K562 (cell line): ENCODE data around the gene FASTKD1. TPM values are rescaled to one million over a fixed set of nuclear protein-coding genes. Genes with fewer than 3 reads are reported as not detected.

ENCODE experiments used
- AFF1 ChIP-seq, 2 experiments: fragments of 450-650 bp; IDR thresholded peaks; 2 replicates each; pipeline ENCODE4 v1.6.1; 2018; ENCODE audit warnings: mild to moderate bottlenecking in 2 of 2, low read depth in 1 of 2; ENCODE audit not compliant: partially characterized antibody in 2 of 2
- BRCA1 ChIP-seq, 2 experiments: fragments of 450-650 bp in 1 of 2; sonication (generic) in 1 of 2; formaldehyde crosslinking in 1 of 2; IDR thresholded peaks; 2 replicates each; pipeline versions ENCODE4 v1.5.0 to v1.6.1; 2017 to 2020; ENCODE audit warnings: mild to moderate bottlenecking in 1 of 2, missing genetic modification reagents in 1 of 2
- CBX3 ChIP-seq, 2 experiments: IDR thresholded peaks; 1 replicate in 1 of 2; 2 replicates in 1 of 2; pipeline ENCODE4 v1.6.1; 2012; ENCODE audit warnings: inconsistent platforms in 2 of 2, low read length in 2 of 2, borderline replicate concordance in 1 of 2, control low read depth in 1 of 2
- CREB5 ChIP-seq: fragments of 250-450 bp; sonication (Bioruptor Pico); IDR thresholded peaks from 2 replicates; pipeline ENCODE4 v1.5.0; 2020; ENCODE audit warnings: mild to moderate bottlenecking
- EGR1 ChIP-seq: fragments of 450-650 bp; conservative IDR thresholded peaks from 2 replicates; pipeline ENCODE4 v1.6.1; 2017; ENCODE audit warnings: mild to moderate bottlenecking
- ETV6 ChIP-seq, 3 experiments: fragments of 150-350 bp in 1 of 3; sonication (generic) in 1 of 3; formaldehyde crosslinking in 1 of 3; IDR thresholded peaks; 2 replicates each; pipeline versions ENCODE4 v1.6.1 to v1.8.0; 2014 to 2022; ENCODE audit warnings: borderline replicate concordance in 2 of 3, low read depth in 2 of 3, antibody characterized with exemption in 1 of 3, low read length in 1 of 3, mild to moderate bottlenecking in 1 of 3, missing genetic modification reagents in 1 of 3
- KLF1 ChIP-seq: fragments of 450-650 bp; IDR thresholded peaks from 2 replicates; pipeline ENCODE4 v1.6.1; 2016; ENCODE audit warnings: missing genetic modification characterization, missing compliant biosample characterization
- MAX ChIP-seq: sonication (generic); formaldehyde crosslinking; IDR thresholded peaks from 2 replicates; pipeline ENCODE4 v1.9.0; 2022; ENCODE audit warnings: mild to moderate bottlenecking, missing genetic modification reagents
- NFIC ChIP-seq: fragments of 450-650 bp; IDR thresholded peaks from 2 replicates; pipeline ENCODE4 v1.6.1; 2017; ENCODE audit warnings: mild to moderate bottlenecking, inconsistent platforms
- NFXL1 ChIP-seq: fragments of 450-650 bp; formaldehyde crosslinking; IDR thresholded peaks from 2 replicates; pipeline ENCODE4 v1.4.0; 2021; ENCODE audit warnings: mild to moderate bottlenecking
- POLR2H ChIP-seq: IDR thresholded peaks from 2 replicates; pipeline ENCODE4 v1.6.1; 2016; ENCODE audit warnings: missing genetic modification characterization, low read depth, mild to moderate bottlenecking, control low read depth, missing compliant biosample characterization, moderate library complexity
- RCOR1 ChIP-seq, 2 experiments: IDR thresholded peaks; 2 replicates each; pipeline ENCODE4 v1.6.1; 2012; ENCODE audit warnings: low read depth in 2 of 2, low read length in 2 of 2, borderline replicate concordance in 1 of 2, improper control_type of control experiment in 1 of 2
- SREBF2 ChIP-seq: sonication (generic); formaldehyde crosslinking; IDR thresholded peaks from 2 replicates; pipeline ENCODE4 v1.4.0; 2020; ENCODE audit warnings: mild to moderate bottlenecking, missing genetic modification reagents
- SRSF9 ChIP-seq: fragments of 200-400 bp; formaldehyde crosslinking; IDR thresholded peaks from 2 replicates; pipeline ENCODE4 v1.6.1; 2017; ENCODE audit warnings: low read depth, low read length, borderline replicate concordance
- TAL1 ChIP-seq: fragments of 450-650 bp; IDR thresholded peaks from 2 replicates; pipeline ENCODE4 v1.6.1; 2016; ENCODE audit warnings: mild to moderate bottlenecking
- TFAP4 ChIP-seq: sonication (generic); formaldehyde crosslinking; IDR thresholded peaks from 2 replicates; pipeline ENCODE4 v1.8.0; 2022; ENCODE audit warnings: missing genetic modification reagents, mild to moderate bottlenecking, moderate library complexity, borderline replicate concordance
- ZFP36 ChIP-seq: fragments of 150-350 bp; IDR thresholded peaks from 2 replicates; pipeline ENCODE4 v1.6.1; 2018; ENCODE audit warnings: low read length, low read depth; ENCODE audit not compliant: partially characterized antibody
- ZNF740 ChIP-seq, 3 experiments: fragments of 200-800 bp in 1 of 3; sonication (Bioruptor generic) in 1 of 3; sonication (generic) in 1 of 3; formaldehyde crosslinking in 1 of 3; IDR thresholded peaks; 2 replicates each; pipeline versions ENCODE4 v1.6.1 to v1.8.0; 2016 to 2022; ENCODE audit warnings: mild to moderate bottlenecking in 2 of 3, missing compliant biosample characterization in 2 of 3, missing genetic modification characterization in 2 of 3, missing genetic modification reagents in 1 of 3
- polyA plus RNA-seq, 8 experiments: library from polyadenylated mRNA; depleted of rRNA in 4 of 8; stranded (reverse) in 5 of 8; unstranded in 3 of 8; fragments of >200 nt; fragmentation: Nextera tagmentation in 2 of 8; fragmentation: Illumina TruSeq in 1 of 8; extraction: Ambion mirVana in 2 of 8; extraction: Trizol in 1 of 8; gene quantifications; 2 replicates each; pipeline versions ENCODE4 v1.2.1 to v1.2.3, GENCODE V29; 2011 to 2014; ENCODE audit warnings: inconsistent platforms in 1 of 8, missing spikeins in 1 of 8
- total RNA-seq, 7 experiments: library from RNA; depleted of rRNA in 6 of 7; stranded (reverse); fragments of >200 nt in 6 of 7; fragmentation: Illumina TruSeq in 2 of 7; extraction: Trizol in 2 of 7; gene quantifications; 2 replicates each; pipeline versions ENCODE4 v1.2.1 to v1.2.3, GENCODE V29; 2011 to 2021; ENCODE audit warnings: low replicate concordance in 1 of 7

The FASTKD1 gene
- total and polyA plus RNA-seq, 9 of the 15 experiments (the other 6 are each of a cell fraction or from before 2014, with no cell fraction given) = 63.5 to 134 (median 119) TPM

GRCh38 chr2:169573160-169573973 lies at the start of gene FASTKD1 (continued):
- TF ChIP-seq BRCA1 (IDR thresholded peaks at IDR 0.05) (no peak), BRCA1 (CRISPR knock-in tag; IDR thresholded peaks at IDR 0.05) (no peak), ETV6 (IDR thresholded peaks at IDR 0.05; ENCODE audit: borderline replicate concordance in 1 of 2, low read depth in 2 of 2, low read length in 1 of 2) (no peak), ETV6 (CRISPR knock-in tag; IDR thresholded peaks at IDR 0.05; ENCODE audit: borderline replicate concordance) (no peak), CBX3 (IDR thresholded peaks at IDR 0.05; ENCODE audit: borderline replicate concordance in 1 of 2, low read length in 2 of 2) (peak in 1 of 2 experiments; percentile 52; a peak in 1 of 3 replicates), RCOR1 (IDR thresholded peaks at IDR 0.05; ENCODE audit: borderline replicate concordance in 1 of 2, low read depth in 2 of 2, low read length in 2 of 2) (peak in 1 of 2 experiments; percentile 66; a peak in 1 of 4 replicates), SREBF2 (CRISPR knock-in tag) (no peak), SRSF9 (no peak), KLF1 (tag) (no peak), NFIC (no peak), ZFP36 (peak; percentile 15), TAL1 (no peak), TFAP4 (peak; percentile 83), ZNF740 (CRISPR knock-in tag; IDR thresholded peaks at IDR 0.05) (no peak), ZNF740 (tag; IDR thresholded peaks at IDR 0.05) (no peak), NFXL1 (CRISPR knock-in tag) (no peak), POLR2H (tag) (peak; percentile 80), EGR1 (peak; percentile 92), CREB5 (no peak), MAX (peak; percentile 82), AFF1 (IDR thresholded peaks at IDR 0.05; ENCODE audit: low read depth in 1 of 2, partially characterized antibody in 2 of 2) (peak; percentile 34 to 99)
